K562 (cell line): ENCODE measurements around the gene ANGPTL1. TPM values are rescaled to one million over a fixed set of nuclear protein-coding genes. Genes with fewer than 3 reads are reported as not detected.
A peak's percentile ranks its signal among the peaks of the same experiment; 100 is the strongest.

Experiments
- ATAC-seq: fragments of 200-7000 bp; cut with Tn5 transposase; 3 replicates; pipeline ENCODE4 v1.9.1; 2020; ENCODE audit warnings: moderate library complexity
- BruUV-seq: library from RNA; stranded (reverse); fragments of 400-500 nt; replicated peaks from 2 replicates; lab custom pipeline; 2021; lab: Mats Ljungman, UMichigan
- CTCF ChIA-PET: fragments of 300-600 bp; formaldehyde crosslinking; extraction: SDS; loops from one replicate; lab custom pipeline; 2021; ENCODE audit warnings: low intra/inter-chr PET ratio; lab: Yijun Ruan, JAX
- POLR2A ChIA-PET: fragments of 300-600, 350-650 bp; sonication (Branson Sonifier 250); formaldehyde crosslinking; extraction: SDS; loops from one replicate; lab custom pipeline; 2021; ENCODE audit warnings: antibody characterized with exemption, inconsistent platforms; lab: Yijun Ruan, JAX
- DNase-seq, 4 experiments: peaks; one replicate each; pipeline versions ENCODE4 v3.0.0 to v3.0.0-alpha.2; 2011 to 2018; ENCODE audit warnings: low spot score in 3 of 4, mixed read lengths in 3 of 4; ENCODE audit errors: extremely low read depth in 1 of 4
- FAIRE-seq: peaks from 2 replicates; lab custom pipeline; 2011; peaks lifted over from hg19 to GRCh38; lab: Jason Lieb, UNC
- H2AFZ ChIP-seq: 2 replicates; pipeline ENCODE4 v1.6.0; 2011; ENCODE audit warnings: low read depth, low read length, control low read depth, inconsistent platforms
- H3K27ac ChIP-seq: fragments of 200-600 bp; 3 replicates; pipeline ENCODE4 v1.8.0; 2011; ENCODE audit warnings: low read depth, mild to moderate bottlenecking, control low read depth, inconsistent platforms, low read length, moderate library complexity, mixed read lengths; ENCODE audit errors: extremely low read depth
- H3K27me3 ChIP-seq, 2 experiments: fragments of 300-600 bp in 1 of 2; 2 replicates in 1 of 2; 3 replicates in 1 of 2; pipeline versions ENCODE4 v1.6.0 to v1.8.0; 2011; ENCODE audit warnings: inconsistent platforms in 2 of 2, low read length in 2 of 2, mild to moderate bottlenecking in 1 of 2, mixed read lengths in 1 of 2, moderate library complexity in 1 of 2; ENCODE audit not compliant: control insufficient read depth in 2 of 2, insufficient read depth in 2 of 2
- H3K36me3 ChIP-seq: fragments of 300-600 bp; 3 replicates; pipeline ENCODE4 v1.8.0; 2011; ENCODE audit warnings: mild to moderate bottlenecking, low read length, inconsistent platforms; ENCODE audit not compliant: control insufficient read depth, insufficient read depth
- H3K4me1 ChIP-seq, 2 experiments: fragments of 200-600 bp in 1 of 2; replicated peaks in 1 of 2; 2 replicates in 1 of 2; 3 replicates in 1 of 2; pipeline versions ENCODE4 v1.5.1 to v1.8.0; 2011; ENCODE audit warnings: inconsistent platforms in 2 of 2, low read length in 2 of 2, mild to moderate bottlenecking in 1 of 2, mixed read lengths in 1 of 2, moderate library complexity in 1 of 2; ENCODE audit not compliant: control insufficient read depth in 2 of 2, insufficient read depth in 2 of 2
- H3K4me2 ChIP-seq: 2 replicates; pipeline ENCODE4 v1.6.1; 2011; ENCODE audit warnings: low read length, control low read depth, inconsistent platforms, mixed read lengths; ENCODE audit not compliant: insufficient read depth
- H3K4me3 ChIP-seq: fragments of 200-600 bp; sonication (generic), shearing (Covaris generic); 2 replicates; pipeline ENCODE4 v1.5.1; 2016; ENCODE audit warnings: control low read depth, inconsistent platforms
- H3K79me2 ChIP-seq: fragments of 200-600 bp; 3 replicates; pipeline ENCODE4 v1.8.0; 2011; ENCODE audit warnings: low read length, inconsistent platforms; ENCODE audit not compliant: control insufficient read depth, insufficient read depth
- H3K9ac ChIP-seq, 2 experiments: 2 replicates each; pipeline versions ENCODE4 v1.6.0 to v1.6.1; 2011; ENCODE audit warnings: low read depth in 2 of 2, low read length in 2 of 2, control low read depth in 1 of 2, inconsistent platforms in 1 of 2, mild to moderate bottlenecking in 1 of 2, mixed read lengths in 1 of 2; ENCODE audit not compliant: insufficient read depth in 1 of 2
- H3K9me1 ChIP-seq: one replicate; pipeline ENCODE4 v1.6.0; 2011; ENCODE audit warnings: inconsistent platforms, mild to moderate bottlenecking, low read length, moderate library complexity; ENCODE audit not compliant: control insufficient read depth, insufficient read depth
- H3K9me3 ChIP-seq: replicated peaks from 2 replicates; pipeline ENCODE4 v1.5.1; 2011; ENCODE audit warnings: low read depth, low read length, inconsistent platforms; ENCODE audit not compliant: control insufficient read depth, insufficient read depth
- H4K20me1 ChIP-seq: replicated peaks from 2 replicates; pipeline ENCODE4 v1.6.1; 2011; ENCODE audit warnings: low read length, inconsistent platforms, mixed read lengths; ENCODE audit not compliant: control insufficient read depth, insufficient read depth
- ASH1L ChIP-seq: fragments of 450-650 bp; IDR thresholded peaks from 2 replicates; pipeline ENCODE4 v1.6.1; 2018; ENCODE audit warnings: borderline replicate concordance, mild to moderate bottlenecking, low read depth; ENCODE audit not compliant: partially characterized antibody
- ATF1 ChIP-seq, 2 experiments: fragments of 450-650 bp in 1 of 2; IDR thresholded peaks; 2 replicates each; pipeline ENCODE4 v1.6.1; 2016; ENCODE audit warnings: missing compliant biosample characterization in 1 of 2, missing genetic modification characterization in 1 of 2
- GABPB1 ChIP-seq: sonication (generic); formaldehyde crosslinking; IDR thresholded peaks from 2 replicates; pipeline ENCODE4 v1.8.0; 2022; ENCODE audit warnings: mild to moderate bottlenecking, missing genetic modification reagents
- JUND ChIP-seq, 2 experiments: IDR thresholded peaks; 2 replicates in 1 of 2; 3 replicates in 1 of 2; pipeline ENCODE4 v1.6.1; 2011; ENCODE audit warnings: borderline replicate concordance in 2 of 2, low read depth in 2 of 2, low read length in 2 of 2, improper control_type of control experiment in 1 of 2, missing biosample characterization in 1 of 2, missing genetic modification characterization in 1 of 2, missing genetic modification reagents in 1 of 2
- MTA1 ChIP-seq: fragments of 450-650 bp; IDR thresholded peaks from 2 replicates; pipeline ENCODE4 v1.6.1; 2017; ENCODE audit warnings: borderline replicate concordance
- SETDB1 ChIP-seq: IDR thresholded peaks from one replicate; pipeline ENCODE4 v1.6.1; 2012; ENCODE audit warnings: low read length, control low read depth, inconsistent platforms
- ZNF133 ChIP-seq: fragments of 250-450 bp; sonication (Bioruptor Pico); IDR thresholded peaks from 2 replicates; pipeline ENCODE4 v1.4.0; 2020; ENCODE audit warnings: mild to moderate bottlenecking
- ZSCAN29 ChIP-seq: fragments of 450-650 bp; IDR thresholded peaks from 2 replicates; pipeline ENCODE4 v1.6.1; 2017
- WGBS: fragments of 100-300 bp; shearing (Covaris generic); methylation state at CpG from one replicate; pipeline ENCODE4 v1.1.6; 2016; ENCODE audit warnings: low coverage, mixed read lengths; ENCODE audit not compliant: insufficient coverage; ENCODE audit errors: missing lambda C conversion rate; 5-methylcytosine and 5-hydroxymethylcytosine counted together
- in situ Hi-C: fragments of 300-500 bp; cut with MboI; formaldehyde crosslinking; loops from 4 replicates; pipeline ENCODE4 v1.15.0; 2018; ENCODE audit warnings: inconsistent platforms, mixed read lengths
- intact Hi-C: fragments of 100-400 bp; cut with micrococcal nuclease; formaldehyde crosslinking; loops from 2 replicates; pipeline ENCODE4 v1.14.2; 2022
- polyA plus RNA-seq, 8 experiments: library from polyadenylated mRNA; depleted of rRNA in 4 of 8; stranded (reverse) in 5 of 8; unstranded in 3 of 8; fragments of >200 nt; fragmentation: Nextera tagmentation in 2 of 8; fragmentation: Illumina TruSeq in 1 of 8; extraction: Ambion mirVana in 2 of 8; extraction: Trizol in 1 of 8; gene quantifications; 2 replicates each; pipeline versions ENCODE4 v1.2.1 to v1.2.3, GENCODE V29; 2011 to 2014; ENCODE audit warnings: inconsistent platforms in 1 of 8, missing spikeins in 1 of 8
- total RNA-seq, 7 experiments: library from RNA; depleted of rRNA in 6 of 7; stranded (reverse); fragments of >200 nt in 6 of 7; fragmentation: Illumina TruSeq in 2 of 7; extraction: Trizol in 2 of 7; gene quantifications; 2 replicates each; pipeline versions ENCODE4 v1.2.1 to v1.2.3, GENCODE V29; 2011 to 2021; ENCODE audit warnings: low replicate concordance in 1 of 7
- TF ChIP-seq, protein P1 (sequence below): sonication (generic); formaldehyde crosslinking; IDR thresholded peaks from 2 replicates; pipeline ENCODE4 v1.8.1; 2023; ENCODE audit warnings: missing genetic modification reagents, mild to moderate bottlenecking, borderline replicate concordance

Gene ANGPTL1
- total and polyA plus RNA-seq, 9 of the 15 experiments (the other 6 are each of a cell fraction or from before 2014, with no cell fraction given) = 0.04 to 0.06 TPM; not detected in 7

DNA sequence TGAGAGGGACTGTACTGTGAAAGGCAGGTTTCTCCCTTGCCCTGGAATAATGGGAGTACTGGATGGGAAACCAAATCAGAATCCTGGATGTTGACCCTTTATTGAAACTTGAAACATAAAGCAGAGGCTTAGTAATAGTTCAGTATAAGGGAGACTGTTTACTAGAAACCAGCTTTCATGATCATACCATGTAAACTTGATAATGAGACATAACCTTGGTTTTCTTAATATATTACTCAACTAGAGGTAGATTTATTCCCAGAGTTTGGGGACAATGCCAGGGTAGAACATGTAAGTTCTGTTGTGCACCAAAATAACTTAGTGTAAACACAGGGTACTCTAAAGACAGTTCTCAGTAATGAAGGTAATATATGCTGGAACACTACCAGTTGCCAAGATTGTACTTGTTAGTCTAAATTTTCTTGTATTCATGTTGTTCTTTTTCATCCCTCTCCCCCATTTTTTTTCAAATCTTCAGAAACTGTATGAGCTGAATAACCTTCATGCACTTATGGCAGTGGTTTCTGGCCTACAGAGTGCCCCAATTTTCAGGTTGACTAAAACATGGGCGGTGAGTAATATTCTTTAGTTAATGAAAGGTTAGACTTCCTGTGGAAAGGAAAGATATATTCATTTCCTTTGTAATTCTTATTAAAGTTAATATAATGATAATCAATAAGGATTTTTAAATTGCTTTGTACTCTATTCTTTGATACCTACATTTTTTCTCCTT lies 49.6 kb downstream of the ANGPTL1 start (continued):
- TF ChIP-seq, protein P1, sequence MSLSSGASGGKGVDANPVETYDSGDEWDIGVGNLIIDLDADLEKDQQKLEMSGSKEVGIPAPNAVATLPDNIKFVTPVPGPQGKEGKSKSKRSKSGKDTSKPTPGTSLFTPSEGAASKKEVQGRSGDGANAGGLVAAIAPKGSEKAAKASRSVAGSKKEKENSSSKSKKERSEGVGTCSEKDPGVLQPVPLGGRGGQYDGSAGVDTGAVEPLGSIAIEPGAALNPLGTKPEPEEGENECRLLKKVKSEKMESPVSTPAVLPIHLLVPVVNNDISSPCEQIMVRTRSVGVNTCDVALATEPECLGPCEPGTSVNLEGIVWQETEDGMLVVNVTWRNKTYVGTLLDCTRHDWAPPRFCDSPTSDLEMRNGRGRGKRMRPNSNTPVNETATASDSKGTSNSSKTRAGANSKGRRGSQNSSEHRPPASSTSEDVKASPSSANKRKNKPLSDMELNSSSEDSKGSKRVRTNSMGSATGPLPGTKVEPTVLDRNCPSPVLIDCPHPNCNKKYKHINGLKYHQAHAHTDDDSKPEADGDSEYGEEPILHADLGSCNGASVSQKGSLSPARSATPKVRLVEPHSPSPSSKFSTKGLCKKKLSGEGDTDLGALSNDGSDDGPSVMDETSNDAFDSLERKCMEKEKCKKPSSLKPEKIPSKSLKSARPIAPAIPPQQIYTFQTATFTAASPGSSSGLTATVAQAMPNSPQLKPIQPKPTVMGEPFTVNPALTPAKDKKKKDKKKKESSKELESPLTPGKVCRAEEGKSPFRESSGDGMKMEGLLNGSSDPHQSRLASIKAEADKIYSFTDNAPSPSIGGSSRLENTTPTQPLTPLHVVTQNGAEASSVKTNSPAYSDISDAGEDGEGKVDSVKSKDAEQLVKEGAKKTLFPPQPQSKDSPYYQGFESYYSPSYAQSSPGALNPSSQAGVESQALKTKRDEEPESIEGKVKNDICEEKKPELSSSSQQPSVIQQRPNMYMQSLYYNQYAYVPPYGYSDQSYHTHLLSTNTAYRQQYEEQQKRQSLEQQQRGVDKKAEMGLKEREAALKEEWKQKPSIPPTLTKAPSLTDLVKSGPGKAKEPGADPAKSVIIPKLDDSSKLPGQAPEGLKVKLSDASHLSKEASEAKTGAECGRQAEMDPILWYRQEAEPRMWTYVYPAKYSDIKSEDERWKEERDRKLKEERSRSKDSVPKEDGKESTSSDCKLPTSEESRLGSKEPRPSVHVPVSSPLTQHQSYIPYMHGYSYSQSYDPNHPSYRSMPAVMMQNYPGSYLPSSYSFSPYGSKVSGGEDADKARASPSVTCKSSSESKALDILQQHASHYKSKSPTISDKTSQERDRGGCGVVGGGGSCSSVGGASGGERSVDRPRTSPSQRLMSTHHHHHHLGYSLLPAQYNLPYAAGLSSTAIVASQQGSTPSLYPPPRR (CRISPR knock-in tag) = no peak
- no peak for TF ChIP-seq ZNF133
- TF ChIP-seq ASH1L = no peak
- no peak for TF ChIP-seq MTA1
- TF ChIP-seq, all 486 proteins: peak for 0

DNA sequence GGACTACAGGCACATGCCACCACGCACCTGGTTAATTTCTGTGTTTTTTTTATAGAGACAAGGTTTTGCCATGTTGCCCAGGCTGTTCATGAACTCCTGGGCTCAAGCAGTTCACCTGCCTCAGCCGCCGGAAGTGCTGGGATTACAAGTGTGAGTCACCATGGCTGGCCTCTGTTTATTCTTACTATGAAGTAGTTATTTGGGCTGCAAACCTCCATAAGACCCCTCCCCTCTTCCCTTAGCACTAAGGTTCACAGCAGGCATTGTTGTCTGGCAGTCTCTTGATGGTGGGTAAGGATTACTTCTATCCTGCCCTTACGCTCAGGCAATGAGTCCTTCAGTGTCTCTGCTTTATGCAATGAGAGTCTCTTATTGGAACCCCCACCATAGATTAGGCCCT lies 51.8 kb downstream of the ANGPTL1 start:
- no peak for TF ChIP-seq GABPB1 (CRISPR knock-in tag)
- TF ChIP-seq JUND (IDR thresholded peaks at IDR 0.05; ENCODE audit: borderline replicate concordance, low read depth, low read length) = no peak
- 0 out of 3 replicates have a peak, but pooled peaks have one; percentile 15 for TF ChIP-seq JUND (tag; IDR thresholded peaks at IDR 0.05; ENCODE audit: borderline replicate concordance, low read depth, low read length)
- no peak for TF ChIP-seq ATF1 (CRISPR knock-in tag; IDR thresholded peaks at IDR 0.05)
- no peak for TF ChIP-seq ATF1 (tag; IDR thresholded peaks at IDR 0.05)
- no peak for TF ChIP-seq SETDB1
- TF ChIP-seq ZSCAN29 = no peak
- no peak overlapping the region for H3K4me2 ChIP-seq
- H3K4me1 ChIP-seq = no peaks in the 10 kb centered on the region
- no peaks in the 10 kb centered on the region for H3K36me3 ChIP-seq
- ChIA-PET POLR2A (no interaction called here), CTCF (no interaction called here)
- H3K9ac ChIP-seq = no peak overlapping the region
- intact Hi-C loops (no loop called here), in situ Hi-C loops (no loop called here)
- DNase-seq (no peak), ATAC-seq (no peak; the same call in 2 of the 3 replicates), FAIRE-seq (no peak)
- H3K9me3 ChIP-seq = no peaks in the 10 kb centered on the region
- no peaks in the 10 kb centered on the region for H4K20me1 ChIP-seq
- peaks cover 0 to 1% of the 10 kb centered on the region in 2 experiments; a peak in 2 of 5 replicates for H3K27me3 ChIP-seq
- WGBS = 15% methylated on average over 4 of the region's 4 CpGs
- no peak overlapping the region for H2AFZ ChIP-seq
- no peaks in the 10 kb centered on the region for H3K79me2 ChIP-seq
- no peaks in the 10 kb centered on the region for H3K9me1 ChIP-seq
- H3K27ac ChIP-seq = no peak overlapping the region
- no TSS peak for BruUV-seq
- H3K4me3 ChIP-seq = no peak overlapping the region
